Stimulated activated naive CD4-positive, alpha-beta T cell (primary cell): ENCODE results near the gene B4GALT3.
"Not testable (repeated sequence)": the region's sequence is repeated elsewhere in the genome, so short reads cannot be mapped to it uniquely, and the experiment has no call there.

ENCODE experiments used
- DNase-seq, 6 experiments: peaks; one replicate each; lab custom pipeline; 2025; lab: John Stamatoyannopoulos, UW

The B4GALT3 gene

GRCh38 chr1:161177112-161177935, at the start of gene B4GALT3:
Gene B4GALT3, minus strand, starts transcription at chr1:161177507. Its CDS starts 1,447 bp downstream, at chr1:161176060.
- DNase-seq: peak; percentile 83 to 98 (median 90)

DNA sequence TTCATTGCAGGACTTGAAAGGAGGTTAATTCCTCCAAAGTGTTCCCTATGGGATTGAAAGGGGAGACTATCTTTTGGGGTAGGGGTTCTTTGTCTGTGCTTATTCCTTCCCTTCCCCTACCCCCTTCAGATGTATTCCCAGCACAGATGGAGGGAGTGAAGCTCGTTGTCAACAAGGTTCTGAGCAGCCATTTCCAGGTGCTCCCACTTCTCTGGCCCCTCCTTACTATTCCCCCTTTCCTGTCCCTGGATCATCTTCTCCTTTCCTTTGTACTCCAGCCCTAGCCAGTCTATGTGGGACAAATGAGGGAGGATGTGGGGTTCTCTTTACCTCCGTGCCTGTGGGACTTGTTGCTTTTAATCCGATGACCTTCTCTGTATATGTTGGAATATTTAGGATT, 49.5 kb upstream of the B4GALT3 start:
- DNase-seq: no peak

DNA sequence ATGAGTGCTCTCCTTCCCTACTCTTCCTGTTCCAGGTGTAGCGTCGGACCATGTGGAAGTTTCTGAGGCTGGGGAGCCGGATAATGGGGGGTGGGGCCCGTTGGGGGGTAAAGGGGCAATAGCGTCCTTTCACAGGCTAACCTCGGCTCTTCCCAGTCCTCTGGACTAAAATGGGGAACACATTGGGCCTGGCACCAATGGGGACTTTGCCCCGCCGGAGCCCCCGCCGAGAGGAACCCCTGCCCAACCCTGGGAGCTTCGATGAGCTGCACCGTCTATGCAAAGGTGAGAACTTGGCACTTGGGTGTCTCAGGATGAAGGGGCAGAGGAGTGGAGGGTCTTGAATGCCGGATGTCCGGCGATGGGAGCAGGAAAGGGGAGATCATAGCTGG, 49.0 kb upstream of the B4GALT3 start:
- no peak for DNase-seq

- DNase-seq: peak; percentile 72 to 96 (median 91)
These were observed 48.4 kb upstream of the B4GALT3 start, which contains the start of gene TOMM40L for GRCh38 chr1:161225534-161226319. Gene TOMM40L, plus strand, starts transcription at chr1:161226060. Its CDS starts 430 bp downstream, at chr1:161226490.

- peak in 1 of 6 experiments; percentile 16 for DNase-seq
These were observed 47.8 kb upstream of the B4GALT3 start for GRCh38 chr1:161225178-161225533.

- not testable (repeated sequence) for DNase-seq
These were observed 47.4 kb upstream of the B4GALT3 start for GRCh38 chr1:161224695-161225087.

DNA sequence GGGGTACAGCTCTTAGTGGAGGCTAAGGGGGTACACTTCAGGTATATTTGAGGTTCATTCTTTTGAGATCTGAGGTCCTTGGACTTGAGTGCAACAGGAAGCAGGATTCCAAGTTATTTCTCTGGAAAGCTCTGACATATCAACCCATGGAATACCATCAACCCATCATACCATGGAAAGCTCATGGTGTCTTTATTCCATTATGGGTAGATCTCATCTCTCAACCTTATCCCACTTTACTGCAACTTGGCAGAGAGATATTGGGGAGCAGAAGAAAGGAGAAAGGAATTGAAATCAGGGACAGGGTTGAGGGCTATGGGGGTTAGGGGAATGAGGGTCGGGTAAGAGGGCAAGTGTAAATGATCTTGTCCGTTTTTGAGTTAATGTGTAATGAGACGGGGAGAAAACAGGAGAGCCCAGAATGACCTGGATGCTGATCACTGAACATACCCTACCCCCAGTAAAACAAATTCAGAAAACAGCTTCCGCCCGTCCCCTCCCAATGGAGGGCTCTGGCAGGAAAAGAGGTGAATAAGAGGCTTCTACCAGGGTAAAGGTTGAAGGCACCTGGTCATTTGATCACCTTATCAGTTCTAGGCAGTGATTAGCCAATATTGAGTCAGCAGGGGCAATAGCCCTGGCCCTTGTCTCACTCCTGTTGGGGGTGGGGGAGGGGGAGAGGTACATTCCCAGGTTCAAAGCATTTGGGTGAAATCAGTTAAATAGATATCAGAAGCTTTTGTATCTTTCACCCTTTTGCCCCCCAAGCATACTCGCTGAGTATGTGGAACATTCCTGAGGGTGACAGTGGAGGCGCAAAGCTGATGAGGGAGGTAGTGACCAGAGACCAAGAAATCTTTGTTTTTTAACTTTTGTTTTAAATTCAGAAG, 46.7 kb upstream of the B4GALT3 start:
- DNase-seq: no peak

- no peak for DNase-seq
These were observed 45.1 kb upstream of the B4GALT3 start for GRCh38 chr1:161222175-161223019.

- DNase-seq: no peak
These were observed 42.7 kb upstream of the B4GALT3 start for GRCh38 chr1:161220002-161220401.

DNA sequence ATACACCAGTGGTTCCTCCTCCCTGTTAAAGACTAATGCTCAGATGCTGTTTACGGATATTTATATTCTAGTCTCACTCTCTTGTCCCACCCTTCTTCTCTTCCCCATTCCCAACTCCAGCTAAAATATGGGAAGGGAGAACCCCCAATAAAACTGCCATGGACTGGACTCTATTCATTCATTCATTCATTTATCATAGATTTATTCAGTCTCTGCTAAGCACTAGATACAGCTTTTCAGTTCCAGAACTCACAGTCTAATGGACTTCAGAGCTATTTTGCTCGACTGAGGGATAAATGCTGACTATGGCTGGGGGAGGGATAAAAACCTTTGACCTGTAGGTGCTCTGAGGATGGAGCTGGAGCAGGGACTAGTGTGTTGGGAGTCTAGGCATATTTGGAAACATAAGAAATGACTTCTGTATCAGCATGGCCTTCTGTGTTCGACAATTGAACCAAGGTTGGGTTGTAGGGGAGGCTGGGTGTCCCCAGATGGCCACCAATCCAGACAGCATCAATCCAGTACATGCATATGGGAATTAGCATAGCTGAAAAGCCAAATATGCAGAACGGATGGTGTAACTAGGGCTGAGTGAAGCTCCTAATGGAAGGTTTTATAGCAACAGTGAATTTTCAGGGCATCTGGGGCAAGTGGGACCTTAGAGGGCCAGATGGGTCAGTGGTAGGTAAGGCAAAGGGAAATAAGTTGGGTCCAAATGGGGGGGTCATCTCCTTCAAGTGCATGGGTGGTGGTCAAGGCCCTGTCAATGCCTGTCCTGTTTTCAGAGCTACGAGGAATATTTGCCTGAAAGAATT, 42.0 kb upstream of the B4GALT3 start:
- DNase-seq: no peak

- peak in 4 of 6 experiments; percentile 18 to 75 (median 54) for DNase-seq
These were observed 41.2 kb upstream of the B4GALT3 start for GRCh38 chr1:161218301-161219077.

DNA sequence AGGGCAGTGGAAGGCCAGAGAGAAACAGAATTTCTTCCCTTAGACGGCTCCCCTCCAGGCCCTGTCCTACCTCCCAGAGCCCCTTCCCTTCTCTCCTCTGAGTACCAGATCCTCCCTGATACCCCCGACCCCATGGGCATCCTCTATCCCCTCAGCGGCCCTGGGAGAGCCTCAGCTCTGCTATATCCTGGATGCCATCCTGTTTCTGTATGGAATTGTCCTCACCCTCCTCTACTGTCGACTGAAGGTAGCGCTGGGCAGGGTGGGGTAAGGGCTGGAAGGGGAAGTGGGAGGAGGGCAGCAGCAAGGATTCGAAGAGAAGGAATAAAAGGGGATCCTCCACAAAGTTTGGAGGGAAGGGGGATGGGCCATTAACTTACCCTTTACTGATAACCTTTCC, 40.5 kb upstream of the B4GALT3 start:
- no peak for DNase-seq

DNA sequence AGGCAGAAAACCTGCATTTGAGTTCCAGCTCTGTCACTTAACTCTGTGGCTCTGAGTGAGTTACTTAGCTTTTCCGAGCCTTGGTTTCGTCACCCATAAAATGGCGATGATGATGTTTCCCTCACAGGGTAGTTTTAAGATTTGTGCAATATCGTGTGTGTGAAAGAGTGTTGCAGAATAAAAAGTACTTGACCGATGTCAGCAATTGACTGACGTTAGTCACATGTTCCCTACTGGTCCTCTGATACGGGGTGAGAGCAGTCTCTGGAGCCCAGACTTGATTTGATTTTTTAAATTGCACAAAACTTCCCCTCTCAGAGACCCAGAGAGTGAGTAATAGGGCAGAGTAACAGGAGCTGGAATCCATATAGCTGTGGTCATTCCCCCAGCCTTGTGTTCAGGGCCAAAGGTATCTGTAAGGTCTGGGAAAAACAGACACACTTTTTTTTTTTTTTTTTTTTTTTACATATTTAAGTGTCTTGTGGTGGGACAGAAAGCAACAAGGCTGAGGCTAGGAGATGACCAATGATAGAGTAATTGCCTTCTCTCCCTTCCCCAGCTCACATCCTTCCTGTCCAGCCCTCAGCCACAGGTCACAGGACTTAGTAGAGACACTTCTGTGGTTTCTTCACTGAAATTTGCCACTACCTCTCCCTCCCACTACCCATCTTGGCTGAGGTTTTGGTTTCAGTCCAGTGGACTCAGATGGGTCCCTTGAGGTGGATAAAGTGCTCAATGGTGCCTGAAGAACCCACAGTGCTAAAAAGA, 39.8 kb upstream of the B4GALT3 start:
- no peak for DNase-seq

DNA sequence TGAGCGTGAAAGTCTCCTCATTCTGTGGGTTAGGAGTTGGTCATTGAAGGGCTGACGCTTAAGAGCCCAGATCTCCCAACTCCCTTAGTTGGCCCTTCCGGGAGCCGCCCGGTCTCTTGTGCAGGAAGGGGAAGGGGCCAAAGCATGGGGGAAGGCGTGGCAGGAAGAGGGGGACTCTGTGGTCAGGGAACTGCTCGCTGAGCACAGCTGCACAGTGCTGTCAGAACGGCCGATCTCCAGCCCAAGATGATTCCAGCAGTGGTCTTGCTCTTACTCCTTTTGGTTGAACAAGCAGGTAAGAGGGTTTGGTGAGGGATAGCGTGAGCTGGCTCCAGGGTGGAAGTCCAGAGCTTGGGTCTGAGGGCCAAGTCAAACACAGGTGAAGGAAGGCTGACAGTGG, 37.8 kb upstream of the B4GALT3 start, which contains the start of gene FCER1G:
Gene FCER1G, plus strand, starts transcription at position 220 of the 400 bp plus-strand sequence. Its CDS starts 27 bp downstream, at position 247.
- no peak for DNase-seq

- DNase-seq: no peak
These were observed 37.1 kb upstream of the B4GALT3 start for GRCh38 chr1:161214369-161214768.

DNA sequence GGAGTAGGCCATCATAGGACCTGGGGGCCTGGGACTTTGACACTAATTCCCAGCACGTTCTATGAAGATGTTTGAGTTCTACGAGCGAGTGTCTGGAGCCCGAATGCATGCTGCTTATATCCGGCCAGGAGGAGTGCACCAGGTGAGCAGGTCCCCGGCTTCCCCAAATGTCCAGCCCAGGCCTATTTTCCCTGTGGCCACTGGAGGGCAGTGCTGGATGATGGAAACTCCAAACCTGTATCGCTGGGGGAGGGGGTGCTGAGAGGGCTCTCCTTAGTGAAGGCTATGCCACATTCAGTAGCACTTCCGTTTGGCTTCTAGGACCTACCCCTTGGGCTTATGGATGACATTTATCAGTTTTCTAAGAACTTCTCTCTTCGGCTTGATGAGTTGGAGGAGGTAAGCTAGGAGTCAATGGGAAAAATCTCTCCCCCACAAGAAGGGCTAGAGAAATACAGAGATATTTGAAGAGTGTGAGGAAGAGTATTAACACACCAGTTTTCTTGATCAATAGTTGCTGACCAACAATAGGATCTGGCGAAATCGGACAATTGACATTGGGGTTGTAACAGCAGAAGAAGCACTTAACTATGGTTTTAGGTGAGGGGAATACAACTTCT, 32.6 kb upstream of the B4GALT3 start:
- peak; percentile 50 to 76 (median 72) for DNase-seq

- no peak for DNase-seq
These were observed 29.9 kb upstream of the B4GALT3 start for GRCh38 chr1:161207173-161207572.
